Neural cell (in vitro differentiated cells): Measurements from ENCODE around the gene STXBP4. TPM values are rescaled to one million over a fixed set of nuclear protein-coding genes. Genes with fewer than 3 reads are reported as not detected.

Experiments
- H2AFZ ChIP-seq: fragments of 200-600, 300-800 bp; sonication (generic), shearing (Covaris generic); 2 replicates; pipeline ENCODE4 v1.6.0; 2014; ENCODE audit warnings: low read depth, mild to moderate bottlenecking, antibody characterized with exemption, low read length, moderate library complexity
- H3F3A ChIP-seq: fragments of 200-600 bp; shearing (Covaris generic); 2 replicates; pipeline ENCODE4 v1.6.1; 2016; ENCODE audit warnings: mild to moderate bottlenecking, moderate library complexity, mixed read lengths, antibody characterized with exemption, low read length; ENCODE audit not compliant: insufficient read depth, poor library complexity, severe bottlenecking
- H3K27ac ChIP-seq: fragments of 200-600, 300-800 bp; sonication (generic), shearing (Covaris generic); 2 replicates; pipeline ENCODE4 v1.5.1; 2014; ENCODE audit warnings: mild to moderate bottlenecking, low read length, moderate library complexity
- H3K27me3 ChIP-seq: fragments of 300-800, 200-600 bp; sonication (generic), shearing (Covaris generic); 2 replicates; pipeline ENCODE4 v1.6.0; 2014; ENCODE audit warnings: mild to moderate bottlenecking, low read depth, low read length, moderate library complexity; ENCODE audit not compliant: insufficient read depth
- H3K36me3 ChIP-seq: fragments of 300-800, 200-600 bp; sonication (generic), shearing (Covaris generic); 2 replicates; pipeline ENCODE4 v1.5.1; 2014; ENCODE audit warnings: mild to moderate bottlenecking, antibody characterized with exemption, low read length, moderate library complexity; ENCODE audit not compliant: insufficient read depth
- H3K4me2 ChIP-seq: fragments of 300-800, 200-600 bp; sonication (generic), shearing (Covaris generic); 2 replicates; pipeline ENCODE4 v1.6.0; 2014; ENCODE audit warnings: mild to moderate bottlenecking, low read length
- H3K4me3 ChIP-seq: fragments of 300-800, 200-600 bp; sonication (generic), shearing (Covaris generic); 2 replicates; pipeline ENCODE4 v1.5.1; 2014; ENCODE audit warnings: mild to moderate bottlenecking, low read length, moderate library complexity
- H3K79me2 ChIP-seq: fragments of 200-600 bp; shearing (Covaris generic); replicated peaks from 2 replicates; pipeline ENCODE4 v1.6.0; 2014; ENCODE audit warnings: mild to moderate bottlenecking, low read length, moderate library complexity; ENCODE audit not compliant: insufficient read depth
- H3K9ac ChIP-seq: fragments of 300-800, 200-600 bp; sonication (generic), shearing (Covaris generic); 2 replicates; pipeline ENCODE4 v1.6.1; 2016; ENCODE audit warnings: mild to moderate bottlenecking, low read length, mixed read lengths
- H3K9me2 ChIP-seq: fragments of 200-600 bp; shearing (Covaris generic); 2 replicates; pipeline ENCODE4 v1.6.1; 2016; ENCODE audit warnings: mild to moderate bottlenecking, low read length, mixed read lengths; ENCODE audit not compliant: insufficient read depth
- H3K9me3 ChIP-seq: fragments of 200-600, 300-800 bp; sonication (generic), shearing (Covaris generic); 2 replicates; pipeline ENCODE4 v1.6.1; 2016; ENCODE audit warnings: mild to moderate bottlenecking, mixed run types, low read length, moderate library complexity, mixed read lengths
- H4K20me1 ChIP-seq: fragments of 200-600 bp; shearing (Covaris generic); 2 replicates; pipeline ENCODE4 v1.6.1; 2016; ENCODE audit warnings: mild to moderate bottlenecking, mixed run types; ENCODE audit not compliant: insufficient read depth
- EP300 ChIP-seq: fragments of 450-650 bp; conservative IDR thresholded peaks from 2 replicates; pipeline ENCODE4 v1.6.1; 2014; ENCODE audit warnings: antibody characterized with exemption, mild to moderate bottlenecking, moderate library complexity; ENCODE audit not compliant: poor library complexity, severe bottlenecking
- EZH2 ChIP-seq: fragments of 200-600, 300-800 bp; shearing (Covaris generic), sonication (generic); IDR thresholded peaks from 2 replicates; pipeline ENCODE4 v1.6.1; 2014; ENCODE audit warnings: antibody characterized with exemption, low read length, borderline replicate concordance, mild to moderate bottlenecking; ENCODE audit not compliant: insufficient read depth, poor library complexity, severe bottlenecking
- MXI1 ChIP-seq: fragments of 450-650 bp; conservative IDR thresholded peaks from 2 replicates; pipeline ENCODE4 v1.6.1; 2014; ENCODE audit warnings: antibody characterized with exemption, mild to moderate bottlenecking; ENCODE audit not compliant: poor library complexity, severe bottlenecking
- POLR2AphosphoS5 ChIP-seq: IDR thresholded peaks from 2 replicates; pipeline ENCODE4 v1.6.1; 2012
- RAD21 ChIP-seq: fragments of 450-650 bp; conservative IDR thresholded peaks from 2 replicates; pipeline ENCODE4 v1.6.1; 2014; ENCODE audit warnings: antibody characterized with exemption, mild to moderate bottlenecking, moderate library complexity
- REST ChIP-seq: IDR thresholded peaks from 2 replicates; pipeline ENCODE4 v1.6.1; 2012; ENCODE audit warnings: borderline replicate concordance
- SMC3 ChIP-seq: fragments of 450-650 bp; conservative IDR thresholded peaks from 2 replicates; pipeline ENCODE4 v1.6.1; 2014; ENCODE audit warnings: antibody characterized with exemption, mild to moderate bottlenecking, moderate library complexity; ENCODE audit not compliant: poor library complexity
- TAF1 ChIP-seq: IDR thresholded peaks from 2 replicates; pipeline ENCODE4 v1.6.1; 2012; ENCODE audit warnings: low read depth
- polyA plus RNA-seq: library from polyadenylated mRNA; depleted of rRNA; stranded (reverse); fragments of >200 nt; gene quantifications from 2 replicates; pipeline ENCODE4 v1.2.3, GENCODE V29; 2014
- TF ChIP-seq, protein P1 (sequence below): fragments of 450-650 bp; IDR thresholded peaks from 2 replicates; pipeline ENCODE4 v1.5.1; 2014; ENCODE audit warnings: antibody characterized with exemption, mild to moderate bottlenecking, moderate library complexity; ENCODE audit not compliant: poor library complexity, severe bottlenecking

STXBP4 gene
- polyA plus RNA-seq, 1 donor from 2014 or later = 8.1 TPM

GRCh38 chr17:55200904-55201303, 232.3 kb downstream of the STXBP4 start:
- Histone ChIP-seq H3K36me3 (no peaks in the 10 kb centered on the region), H3K9ac (no peak overlapping the region), H3K79me2 (no peaks in the 10 kb centered on the region), H3K27ac (peak overlapping the region; percentile 70), H3K4me3 (no peak overlapping the region), H3K27me3 (no peaks in the 10 kb centered on the region), H4K20me1 (no peaks in the 10 kb centered on the region), H3K9me2 (no peaks in the 10 kb centered on the region), H2AFZ (no peak overlapping the region), H3F3A (no peaks in the 10 kb centered on the region), H3K4me2 (peak overlapping the region; percentile 57), H3K9me3 (no peaks in the 10 kb centered on the region)
- TF ChIP-seq EP300 (peak; percentile 50), POLR2AphosphoS5 (no peak)

- Histone ChIP-seq H3K79me2 (no peaks in the 10 kb centered on the region), H3K27ac (peak overlapping the region; percentile 70), H3K9me2 (no peaks in the 10 kb centered on the region), H4K20me1 (no peaks in the 10 kb centered on the region), H2AFZ (peak overlapping the region; percentile 19), H3K4me2 (peak overlapping the region; percentile 57), H3K9me3 (no peaks in the 10 kb centered on the region), H3F3A (no peaks in the 10 kb centered on the region), H3K27me3 (no peaks in the 10 kb centered on the region), H3K4me3 (peak overlapping the region; percentile 44), H3K36me3 (no peaks in the 10 kb centered on the region), H3K9ac (no peak overlapping the region)
- no peak for TF ChIP-seq SMC3
- no peak for TF ChIP-seq EZH2
- TF ChIP-seq REST = no peak
- TF ChIP-seq RAD21 = no peak
- TF ChIP-seq POLR2AphosphoS5 = no peak
- TF ChIP-seq TAF1 = no peak
- no peak for TF ChIP-seq MXI1
- TF ChIP-seq, protein P1, sequence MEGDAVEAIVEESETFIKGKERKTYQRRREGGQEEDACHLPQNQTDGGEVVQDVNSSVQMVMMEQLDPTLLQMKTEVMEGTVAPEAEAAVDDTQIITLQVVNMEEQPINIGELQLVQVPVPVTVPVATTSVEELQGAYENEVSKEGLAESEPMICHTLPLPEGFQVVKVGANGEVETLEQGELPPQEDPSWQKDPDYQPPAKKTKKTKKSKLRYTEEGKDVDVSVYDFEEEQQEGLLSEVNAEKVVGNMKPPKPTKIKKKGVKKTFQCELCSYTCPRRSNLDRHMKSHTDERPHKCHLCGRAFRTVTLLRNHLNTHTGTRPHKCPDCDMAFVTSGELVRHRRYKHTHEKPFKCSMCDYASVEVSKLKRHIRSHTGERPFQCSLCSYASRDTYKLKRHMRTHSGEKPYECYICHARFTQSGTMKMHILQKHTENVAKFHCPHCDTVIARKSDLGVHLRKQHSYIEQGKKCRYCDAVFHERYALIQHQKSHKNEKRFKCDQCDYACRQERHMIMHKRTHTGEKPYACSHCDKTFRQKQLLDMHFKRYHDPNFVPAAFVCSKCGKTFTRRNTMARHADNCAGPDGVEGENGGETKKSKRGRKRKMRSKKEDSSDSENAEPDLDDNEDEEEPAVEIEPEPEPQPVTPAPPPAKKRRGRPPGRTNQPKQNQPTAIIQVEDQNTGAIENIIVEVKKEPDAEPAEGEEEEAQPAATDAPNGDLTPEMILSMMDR = no peak
- TF ChIP-seq EP300 = no peak
Observed at GRCh38 chr17:55201308-55201932, 232.9 kb downstream of the STXBP4 start.

DNA sequence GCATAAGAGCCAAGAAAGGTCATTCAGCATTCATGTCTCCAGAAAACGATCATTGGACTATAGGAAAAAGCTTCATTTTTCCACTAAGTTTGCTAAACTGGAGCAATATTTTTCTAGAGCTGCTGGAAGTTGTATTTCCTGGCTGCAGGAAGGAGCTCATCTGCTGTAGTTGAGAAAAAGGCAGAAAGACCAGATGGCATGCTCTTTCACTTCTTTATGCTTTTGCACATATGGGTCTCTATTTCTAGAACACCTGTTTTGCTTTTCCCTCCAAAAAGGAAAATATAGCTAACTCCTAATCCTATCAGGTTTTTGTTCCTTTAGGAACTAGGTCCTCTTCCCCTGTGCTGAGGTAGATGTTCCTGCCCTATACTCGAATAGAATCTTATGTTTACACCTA, 234.3 kb downstream of the STXBP4 start:
- no peaks in the 10 kb centered on the region for H3F3A ChIP-seq
- TF ChIP-seq, protein P1 = no peak
- no peak for TF ChIP-seq MXI1
- TF ChIP-seq RAD21 = no peak
- no peak for TF ChIP-seq TAF1
- no peak for TF ChIP-seq POLR2AphosphoS5
- no peak for TF ChIP-seq EZH2
- H3K9me2 ChIP-seq = no peaks in the 10 kb centered on the region
- H3K9me3 ChIP-seq = no peaks in the 10 kb centered on the region
- H2AFZ ChIP-seq = no peak overlapping the region
- no peaks in the 10 kb centered on the region for H3K27me3 ChIP-seq
- H3K4me2 ChIP-seq = no peak overlapping the region
- H3K4me3 ChIP-seq = no peak overlapping the region
- H3K27ac ChIP-seq = no peak overlapping the region
- H3K36me3 ChIP-seq = no peaks in the 10 kb centered on the region
- no peaks in the 10 kb centered on the region for H4K20me1 ChIP-seq
- H3K9ac ChIP-seq = no peak overlapping the region
- no peaks in the 10 kb centered on the region for H3K79me2 ChIP-seq
